Measurements from ENCODE around the gene SSC5D. TPM values are rescaled to one million over a fixed set of nuclear protein-coding genes. Genes with fewer than 3 reads are reported as not detected.

The SSC5D gene
- total RNA-seq, 2 experiments from 2014 or later = 0.50 to 2.7 TPM

- POLR2A ChIA-PET = no interaction called here
- Histone ChIP-seq H2AFZ (ENCODE audit: low read length) (no peak overlapping the region), H3K9me2 (ENCODE audit: insufficient read depth, low read length) (no peaks in the 10 kb centered on the region), H3K4me3 (ENCODE audit: low read depth, low read length, poor library complexity, severe bottlenecking) (no peak overlapping the region), H3K36me3 (ENCODE audit: insufficient read depth, low read length) (no peaks in the 10 kb centered on the region), H3K4me1 (ENCODE audit: insufficient read depth, low read length, poor library complexity, severe bottlenecking) (peaks cover 8% of the 10 kb centered on the region), H3K27ac (ENCODE audit: low read depth, low read length, poor library complexity, severe bottlenecking) (no peak overlapping the region), H3K9me3 (ENCODE audit: low read length) (no peaks in the 10 kb centered on the region), H4K20me1 (ENCODE audit: insufficient read depth, low read length) (no peaks in the 10 kb centered on the region), H3K4me2 (ENCODE audit: low read length) (no peak overlapping the region), H3K79me2 (ENCODE audit: insufficient read depth, low read depth, low read length) (no peaks in the 10 kb centered on the region)
- BruUV-seq (replicated peaks) = no TSS peak
- CTCF ChIA-PET (ENCODE audit: unreplicated experiment) = no interaction called here
- DNase-seq (ENCODE audit: low spot score) = no peak
- TF ChIP-seq CTCF (conservative IDR thresholded peaks at IDR 0.05; ENCODE audit: low read length) (no peak), EZH2phosphoT487 (IDR thresholded peaks at IDR 0.05; ENCODE audit: borderline replicate concordance, low read depth, low read length) (no peak)
- intact Hi-C loops (cut with micrococcal nuclease; ENCODE audit: unreplicated experiment) = no loop called here
Measured at GRCh38 chr19:55552620-55553019, 64.4 kb downstream of the SSC5D start.

- no peaks in the 10 kb centered on the region for H3K9me2 ChIP-seq (ENCODE audit: insufficient read depth, low read length)
- TF ChIP-seq EZH2phosphoT487 (IDR thresholded peaks at IDR 0.05; ENCODE audit: borderline replicate concordance, low read depth, low read length) = no peak
- no peak for TF ChIP-seq CTCF (conservative IDR thresholded peaks at IDR 0.05; ENCODE audit: low read length)
- no peak for DNase-seq (ENCODE audit: low spot score)
- no peaks in the 10 kb centered on the region for H3K79me2 ChIP-seq (ENCODE audit: insufficient read depth, low read depth, low read length)
- no peaks in the 10 kb centered on the region for H3K9me3 ChIP-seq (ENCODE audit: low read length)
- no peaks in the 10 kb centered on the region for H4K20me1 ChIP-seq (ENCODE audit: insufficient read depth, low read length)
- ChIA-PET POLR2A (no interaction called here), CTCF (ENCODE audit: unreplicated experiment) (interaction anchor here (0.6 kb wide), 1 partner anchor 75 kb away, joined by 3 read pairs; no protein-coding TSS in a partner anchor)
- H3K4me3 ChIP-seq (ENCODE audit: low read depth, low read length, poor library complexity, severe bottlenecking) = no peak overlapping the region
- BruUV-seq (replicated peaks) = no TSS peak
- H3K36me3 ChIP-seq (ENCODE audit: insufficient read depth, low read length) = no peaks in the 10 kb centered on the region
- intact Hi-C loops (cut with micrococcal nuclease; ENCODE audit: unreplicated experiment) = no loop called here
- no peak overlapping the region for H3K4me2 ChIP-seq (ENCODE audit: low read length)
- peaks cover 8% of the 10 kb centered on the region for H3K4me1 ChIP-seq (ENCODE audit: insufficient read depth, low read length, poor library complexity, severe bottlenecking)
- no peak overlapping the region for H3K27ac ChIP-seq (ENCODE audit: low read depth, low read length, poor library complexity, severe bottlenecking)
- H2AFZ ChIP-seq (ENCODE audit: low read length) = no peak overlapping the region
Measured at GRCh38 chr19:55553217-55554182, 65.3 kb downstream of the SSC5D start.

DNA sequence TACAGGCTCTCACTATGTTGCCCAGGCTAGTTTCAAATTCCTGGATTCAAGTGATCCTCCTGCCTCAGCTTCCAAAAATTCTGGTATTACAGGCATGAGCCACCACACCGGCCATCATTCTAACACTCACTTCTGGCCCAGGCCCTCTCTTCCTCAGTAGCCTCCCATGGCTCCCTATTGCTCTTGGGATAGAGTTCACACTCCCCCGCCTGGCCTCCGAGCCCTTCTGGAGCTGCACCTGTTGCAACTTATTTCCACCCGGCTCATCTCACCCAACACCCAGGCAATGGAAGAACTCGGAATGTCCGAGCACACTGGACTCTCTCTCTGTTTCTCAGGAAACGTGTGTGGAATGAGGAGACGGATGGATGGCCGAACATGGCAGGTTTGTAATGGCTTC is 66.1 kb downstream of the SSC5D start:
- Histone ChIP-seq H3K79me2 (ENCODE audit: insufficient read depth, low read depth, low read length) (no peaks in the 10 kb centered on the region), H3K9me3 (ENCODE audit: low read length) (no peaks in the 10 kb centered on the region), H3K4me3 (ENCODE audit: low read depth, low read length, poor library complexity, severe bottlenecking) (no peak overlapping the region), H3K27ac (ENCODE audit: low read depth, low read length, poor library complexity, severe bottlenecking) (no peak overlapping the region), H3K4me1 (ENCODE audit: insufficient read depth, low read length, poor library complexity, severe bottlenecking) (peaks cover 8% of the 10 kb centered on the region), H3K36me3 (ENCODE audit: insufficient read depth, low read length) (no peaks in the 10 kb centered on the region), H2AFZ (ENCODE audit: low read length) (no peak overlapping the region), H3K4me2 (ENCODE audit: low read length) (no peak overlapping the region), H3K9me2 (ENCODE audit: insufficient read depth, low read length) (no peaks in the 10 kb centered on the region), H4K20me1 (ENCODE audit: insufficient read depth, low read length) (no peaks in the 10 kb centered on the region)
- intact Hi-C loops (cut with micrococcal nuclease; ENCODE audit: unreplicated experiment) = no loop called here
- ChIA-PET POLR2A (no interaction called here), CTCF (ENCODE audit: unreplicated experiment) (no interaction called here)
- DNase-seq (ENCODE audit: low spot score) = no peak
- no TSS peak for BruUV-seq (replicated peaks)
- TF ChIP-seq CTCF (conservative IDR thresholded peaks at IDR 0.05; ENCODE audit: low read length) = no peak
- no peak for TF ChIP-seq EZH2phosphoT487 (IDR thresholded peaks at IDR 0.05; ENCODE audit: borderline replicate concordance, low read depth, low read length)

Data from OCI-LY7 (cell line).